Measurements from ENCODE around the gene CAPN5.

- TF ChIP-seq POLR2A (IDR thresholded peaks at IDR 0.05), result no peak
- no peak for TF ChIP-seq CTCF (IDR thresholded peaks at IDR 0.05 in 8 of 11, conservative IDR thresholded peaks at IDR 0.05 in 3 of 11)
Measured at GRCh38 chr11:77093056-77093891, 26.5 kb downstream of the CAPN5 start.
